Activated T-helper 1 cell treated with anti-CD3 and anti-CD28 coated beads, Interleukin-2, amount 50 U/mL, for 16 hours (primary cell): ENCODE data around the gene NUDT13.
A peak's percentile ranks its signal among the peaks of the same experiment; 100 is the strongest.
"Not testable (repeated sequence)": the region's sequence is repeated elsewhere in the genome, so short reads cannot be mapped to it uniquely, and the experiment has no call there.

Source experiments
- DNase-seq, 2 donors: peaks; one replicate each; pipeline ENCODE4 v3.0.0-alpha.2; 2020; ENCODE audit warnings: low read depth in 1 of 2, low spot score in 1 of 2

The NUDT13 gene

GRCh38 chr10:73099141-73099540 is 11.1 kb upstream of the NUDT13 start:
- no peak for DNase-seq

GRCh38 chr10:73106301-73106700 is 4.0 kb upstream of the NUDT13 start:
- no peak for DNase-seq

- DNase-seq: not testable (repeated sequence)
Measured at GRCh38 chr10:73109248-73109652, 1.0 kb upstream of the NUDT13 start.

GRCh38 chr10:73112032-73112431 is 1.8 kb downstream of the NUDT13 start:
- DNase-seq: not testable (repeated sequence)

GRCh38 chr10:73113551-73113950 is 3.3 kb downstream of the NUDT13 start:
- DNase-seq: no peak

- no peak for DNase-seq
Measured at GRCh38 chr10:73116017-73116416, 5.8 kb downstream of the NUDT13 start.

- DNase-seq: no peak
Measured at GRCh38 chr10:73117976-73118743, 7.9 kb downstream of the NUDT13 start.

- DNase-seq: no peak
Measured at GRCh38 chr10:73119457-73119856, 9.2 kb downstream of the NUDT13 start.

- DNase-seq: no peak
Measured at GRCh38 chr10:73119952-73120351, 9.7 kb downstream of the NUDT13 start.

- DNase-seq: no peak
Measured at GRCh38 chr10:73126343-73126742, 16.1 kb downstream of the NUDT13 start.

- DNase-seq: no peak
Measured at GRCh38 chr10:73131301-73131700, 21.0 kb downstream of the NUDT13 start.

GRCh38 chr10:73131913-73132686 is 21.8 kb downstream of the NUDT13 start:
- DNase-seq: no peak

- no peak for DNase-seq
Measured at GRCh38 chr10:73134727-73135126, 24.5 kb downstream of the NUDT13 start.

- DNase-seq: no peak
Measured at GRCh38 chr10:73136627-73137026, 26.4 kb downstream of the NUDT13 start.

GRCh38 chr10:73139251-73139650 is 29.0 kb downstream of the NUDT13 start:
- no peak for DNase-seq

GRCh38 chr10:73141603-73142002 is 31.3 kb downstream of the NUDT13 start:
- no peak for DNase-seq

- not testable (repeated sequence) for DNase-seq
Measured at GRCh38 chr10:73150633-73151413, 40.6 kb downstream of the NUDT13 start.

GRCh38 chr10:73152009-73152408 is 41.8 kb downstream of the NUDT13 start:
- DNase-seq: no peak

GRCh38 chr10:73156054-73156453 is 45.8 kb downstream of the NUDT13 start:
- no peak for DNase-seq

- DNase-seq: peak; percentile 15 to 26
Measured at GRCh38 chr10:73159038-73159648, 48.9 kb downstream of the NUDT13 start.

GRCh38 chr10:73161079-73161478 is 50.8 kb downstream of the NUDT13 start:
- no peak for DNase-seq
